Cardiac atrium fibroblast (primary cell): ENCODE measurements around the gene CSRNP3. TPM values are rescaled to one million over a fixed set of nuclear protein-coding genes. Genes with fewer than 3 reads are reported as not detected.

ENCODE experiments used
- total RNA-seq: library from RNA; depleted of rRNA; stranded (reverse); fragments of >200 nt; gene quantifications from 2 replicates; pipeline ENCODE4 v1.2.3, GENCODE V29; 2015

The CSRNP3 gene
- total RNA-seq = 0.54 and 1.5 TPM in 2 replicates

GRCh38 chr2:165469417-165469816 lies at the start of gene CSRNP3:
Gene CSRNP3, plus strand, starts transcription at chr2:165469698. Its CDS starts 125,368 bp downstream, at chr2:165595066.

Other genes with a start within 250 kb of the CSRNP3 start
- not detected in 2 replicates for gene SCN2A, start 230.3 kb upstream of the CSRNP3 start, total RNA-seq